T-helper 9 cell (primary cell): ENCODE measurements around the gene ESPN.

Experiments used
- DNase-seq: peaks from one replicate; pipeline ENCODE4 v3.0.0-alpha.2; 2020

Gene ESPN

GRCh38 chr1:6409053-6409452 is 15.5 kb upstream of the ESPN start:
- no peak for DNase-seq

DNA sequence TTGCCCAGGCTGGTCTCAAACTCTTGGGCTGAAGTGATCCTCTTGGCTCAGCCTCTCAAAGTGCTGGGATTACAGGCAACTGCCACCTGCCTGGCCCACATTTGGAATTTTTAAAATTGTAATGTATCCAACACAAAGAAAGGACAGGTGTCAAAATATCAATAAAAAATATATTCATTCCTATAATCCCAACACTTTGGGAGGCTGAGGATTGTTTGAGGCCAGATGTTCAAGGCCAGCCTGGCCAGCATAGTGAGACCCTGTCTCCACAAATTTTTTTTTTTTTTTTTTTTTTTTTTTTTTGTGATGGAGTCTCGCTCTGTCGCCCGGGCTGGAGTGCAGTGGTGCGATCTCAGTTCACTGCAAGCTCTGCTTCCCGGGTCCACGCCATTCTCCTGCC is 14.8 kb upstream of the ESPN start:
- no peak for DNase-seq

GRCh38 chr1:6410248-6410893 is 14.2 kb upstream of the ESPN start:
- DNase-seq = no peak

DNA sequence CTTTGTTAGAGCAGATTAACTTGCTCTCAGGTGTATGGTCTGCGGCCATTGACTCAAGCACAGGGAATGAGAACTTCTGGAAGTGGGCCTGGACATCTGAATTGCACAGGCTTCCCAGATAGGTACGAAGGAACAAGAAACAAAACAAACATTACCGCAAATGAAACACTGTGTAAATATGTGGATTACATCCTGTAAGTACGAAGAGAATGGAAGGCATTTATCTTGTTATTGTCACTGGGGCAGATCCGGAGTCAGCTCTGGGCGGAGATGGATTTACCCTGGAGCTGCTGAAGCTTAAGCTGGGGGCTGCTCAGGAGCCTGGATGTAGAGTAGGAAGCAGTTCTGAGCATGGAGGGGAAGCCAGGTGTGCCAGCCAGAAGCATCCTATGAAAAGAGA is 11.7 kb upstream of the ESPN start:
- DNase-seq = no peak

DNA sequence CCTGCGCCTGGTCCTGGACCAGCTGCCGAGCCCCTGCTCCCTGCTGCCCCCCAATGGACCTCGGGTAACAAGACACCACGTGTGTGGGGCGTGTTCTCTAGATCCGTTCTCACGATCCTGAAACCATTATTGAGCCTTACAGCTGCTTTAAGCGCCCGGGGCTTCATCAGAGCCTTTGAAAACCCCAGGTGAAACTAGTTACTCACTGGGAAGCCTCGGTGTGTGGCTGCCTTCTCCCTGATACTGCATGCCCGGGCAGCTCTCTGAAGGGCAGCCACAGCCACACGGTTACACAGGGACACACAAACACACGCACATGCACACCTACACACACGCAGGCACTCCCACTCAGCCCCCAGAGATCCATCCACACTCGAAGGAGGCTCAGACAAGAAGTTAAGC is 10.1 kb upstream of the ESPN start:
- no peak for DNase-seq

- DNase-seq = no peak
Measured at GRCh38 chr1:6414881-6415626, 9.5 kb upstream of the ESPN start.

DNA sequence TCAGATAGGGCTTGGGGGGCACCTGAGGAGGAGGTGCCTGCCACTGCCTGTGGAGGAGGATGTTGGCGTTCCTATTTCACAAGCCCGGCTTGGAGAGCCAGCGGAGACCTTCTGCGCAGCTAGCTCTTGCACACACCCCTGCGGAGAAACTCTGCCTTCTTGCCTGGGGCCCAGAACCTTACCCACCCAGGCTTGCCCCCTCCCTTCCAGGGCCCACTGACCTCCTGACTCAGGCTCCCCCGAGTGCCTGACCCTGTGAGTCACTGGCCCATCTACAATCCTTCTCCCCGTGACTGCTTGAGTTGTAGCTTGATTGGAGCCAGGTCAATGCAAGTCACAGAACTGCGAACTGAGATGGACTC is 8.3 kb upstream of the ESPN start:
- DNase-seq = no peak

- no peak for DNase-seq
Measured at GRCh38 chr1:6416906-6417305, 7.7 kb upstream of the ESPN start.

- DNase-seq = no peak
Measured at GRCh38 chr1:6417961-6418667, 6.5 kb upstream of the ESPN start.

DNA sequence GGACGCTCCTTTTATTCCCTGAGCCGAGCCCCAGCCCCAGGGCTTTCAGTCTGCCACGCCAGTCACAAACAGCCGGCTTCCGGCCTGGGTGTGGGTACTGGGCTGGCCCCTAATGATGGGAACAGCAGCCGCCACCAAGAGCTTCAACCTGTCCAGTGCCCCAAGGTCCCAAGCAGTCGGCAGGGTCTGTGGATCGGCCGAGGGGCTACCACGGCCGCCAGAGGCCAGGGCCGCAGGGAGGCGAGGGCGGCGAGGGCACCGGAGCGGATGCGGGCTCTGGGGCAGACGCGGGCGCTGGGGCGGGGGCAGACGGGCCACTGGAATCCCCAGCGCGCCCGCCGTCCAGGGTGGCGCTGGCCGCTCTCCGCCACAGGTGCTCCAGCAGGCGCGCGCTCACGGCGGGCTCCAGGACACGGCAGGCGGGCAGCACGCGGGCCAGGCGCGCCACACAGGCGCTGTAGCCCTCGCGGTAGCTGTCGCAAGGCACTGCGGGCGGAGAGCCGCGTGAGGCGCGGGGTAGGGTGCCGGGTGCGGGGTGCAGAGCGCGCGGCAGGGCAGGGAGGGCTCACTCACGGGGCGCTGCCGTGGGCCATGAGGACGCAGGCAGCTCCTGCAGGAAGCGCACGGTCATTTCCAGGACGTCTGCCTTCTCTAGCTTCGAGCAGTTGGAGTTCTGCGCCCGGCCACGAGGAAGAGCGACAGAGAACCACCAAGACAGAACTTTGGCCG is 5.7 kb upstream of the ESPN start:
- DNase-seq = no peak

DNA sequence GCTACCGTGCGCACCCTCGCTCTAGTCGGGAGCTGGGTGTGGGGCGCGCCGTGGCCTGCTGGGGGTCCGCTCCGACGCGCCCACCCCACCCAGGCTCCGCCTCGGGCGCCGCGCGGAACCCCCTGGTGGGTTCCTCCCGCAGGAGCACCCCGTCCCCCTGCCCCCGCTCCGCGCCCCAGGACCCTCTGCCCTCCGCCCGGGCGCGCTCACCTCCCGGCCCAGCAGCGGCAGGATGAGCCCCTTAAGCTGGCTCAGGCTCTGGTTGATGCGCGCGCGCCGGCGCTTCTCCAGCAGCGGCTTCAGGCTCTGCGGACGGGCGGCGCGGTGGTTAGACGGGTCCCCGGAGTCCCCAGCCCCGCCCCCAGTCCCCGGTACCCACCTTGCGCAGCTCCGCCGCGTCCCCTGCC is 5.2 kb upstream of the ESPN start:
- DNase-seq = no peak

DNA sequence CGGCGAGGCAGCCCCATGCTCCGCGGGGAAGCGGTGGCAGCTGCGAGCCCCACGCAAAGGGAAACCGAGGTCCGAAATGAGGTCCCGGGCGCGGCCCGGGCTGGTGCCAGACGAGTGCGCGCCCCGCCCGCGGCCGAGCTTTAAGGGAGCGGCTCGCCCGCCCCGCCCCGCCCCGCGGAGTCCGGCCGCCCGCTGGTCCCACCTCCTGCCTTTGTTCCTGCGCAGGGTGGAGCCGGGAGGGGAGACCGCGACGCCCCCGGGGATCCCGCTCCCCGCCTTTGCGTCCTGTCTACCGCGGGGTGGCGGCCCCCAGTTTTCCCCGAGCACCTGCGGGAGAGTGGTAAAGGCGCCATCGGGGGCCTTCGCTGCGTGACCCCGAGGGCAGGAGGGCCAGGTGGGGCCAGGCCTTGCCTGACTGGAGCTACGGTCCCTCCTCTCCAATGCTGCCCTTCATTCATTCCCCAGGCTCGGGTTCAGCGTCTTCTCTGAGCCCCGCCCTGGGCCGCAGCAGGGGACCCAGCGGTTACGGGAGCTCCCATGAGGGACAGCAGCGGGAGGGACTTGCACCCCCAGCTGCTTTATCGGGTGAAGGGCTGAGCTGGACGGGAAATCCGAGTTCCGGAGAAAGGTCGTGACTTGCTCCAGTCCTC is 4.6 kb upstream of the ESPN start, which contains the start of gene HES2:
TSS of gene HES2 (minus strand) at position 116 of the 650 bp plus-strand sequence. CDS start at position 17, 99 bp downstream.
- no peak for DNase-seq

DNA sequence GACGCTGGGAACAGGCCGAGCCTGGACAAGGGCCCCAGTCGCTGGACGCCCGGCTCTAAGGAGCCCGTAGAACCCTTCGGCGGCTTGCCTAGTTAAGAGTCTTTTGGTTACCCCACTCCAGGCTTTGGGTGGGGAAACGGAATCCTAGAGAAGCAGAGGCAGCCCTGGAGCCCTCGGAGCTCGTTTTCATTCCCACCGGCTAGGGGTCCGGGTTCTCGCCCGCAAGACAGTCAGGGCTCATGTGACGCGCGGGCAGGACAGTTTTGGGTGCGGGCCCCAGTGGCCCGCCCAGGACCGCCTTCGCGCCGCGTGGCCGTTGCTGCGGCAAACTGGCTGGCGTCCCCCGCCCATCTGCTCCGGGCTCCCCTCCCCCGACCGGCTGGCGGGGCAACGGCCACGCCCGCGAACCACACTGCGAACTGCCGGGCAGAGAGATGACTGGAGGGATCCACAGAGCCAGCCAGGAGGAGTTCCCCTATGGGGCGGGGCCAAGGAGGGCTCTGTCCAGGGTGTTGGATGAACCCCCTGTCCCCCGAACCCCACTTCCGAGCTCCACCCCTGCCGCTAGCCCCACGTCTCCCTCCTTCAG is 4.0 kb upstream of the ESPN start:
- no peak for DNase-seq

DNA sequence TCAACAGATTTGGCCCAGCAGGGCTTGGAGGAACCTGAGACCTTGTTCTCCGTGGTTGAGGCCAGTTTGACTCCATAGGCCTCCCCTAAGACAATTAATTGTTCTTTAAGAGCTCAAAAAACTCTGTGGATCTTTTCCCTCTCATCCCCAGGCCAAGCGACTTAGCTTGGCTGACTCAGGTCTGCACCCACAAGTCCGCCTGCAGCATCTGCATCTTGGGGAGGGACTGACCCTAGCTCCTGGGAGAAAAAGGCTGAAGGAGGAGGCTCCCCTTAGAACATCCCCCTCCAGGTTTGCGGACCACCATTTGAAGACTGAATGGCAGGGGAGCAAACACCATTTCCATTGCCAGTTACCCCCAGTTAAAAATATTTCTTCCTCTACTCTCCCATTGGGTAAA is 3.3 kb upstream of the ESPN start:
- DNase-seq = no peak

- peak; percentile 62 for DNase-seq
Measured at GRCh38 chr1:6423321-6423999, 1.1 kb upstream of the ESPN start.

DNA sequence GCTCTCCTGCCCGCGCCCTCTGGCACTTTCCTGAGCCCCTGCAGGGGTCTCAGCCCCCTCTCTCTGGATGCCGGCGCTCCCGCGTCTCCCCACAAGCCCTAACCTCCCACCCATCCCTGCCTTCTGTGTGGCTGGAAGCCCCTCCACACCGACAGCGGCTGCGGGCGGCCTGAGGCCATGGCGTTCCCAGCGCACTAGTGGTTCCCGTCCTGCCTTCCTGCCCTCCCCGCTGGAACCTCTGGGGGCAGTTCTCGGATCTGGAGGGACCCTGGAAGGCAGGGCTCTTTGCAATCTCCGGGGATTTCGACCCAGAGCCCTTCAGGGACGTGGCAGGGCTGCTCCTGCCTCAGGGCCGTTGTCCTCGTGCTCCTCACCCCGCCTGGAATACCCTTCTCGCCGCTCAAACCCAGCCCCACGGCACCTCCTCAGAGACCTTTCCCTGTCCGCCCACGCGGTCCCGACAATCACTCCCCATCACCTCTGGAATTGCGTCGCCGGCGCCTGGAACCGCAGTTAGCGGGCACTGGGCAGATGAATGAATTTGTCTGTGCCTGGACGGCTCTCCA is 493 bp upstream of the ESPN start:
- no peak for DNase-seq

GRCh38 chr1:6425658-6426057 is 1.1 kb downstream of the ESPN start:
- DNase-seq = no peak

GRCh38 chr1:6426277-6426971 is 1.8 kb downstream of the ESPN start:
- no peak for DNase-seq

- DNase-seq = no peak
Measured at GRCh38 chr1:6426972-6427350, 2.4 kb downstream of the ESPN start.

GRCh38 chr1:6427441-6428390 is 3.1 kb downstream of the ESPN start:
- DNase-seq = no peak
